GM19467 (cell line): ENCODE measurements around the gene CFAP119.

Source experiments
- ATAC-seq: cut with Tn5 transposase; IDR thresholded peaks from one replicate; pipeline ENCODE4 v1.9.1; 2021; ENCODE audit warnings: mild to moderate bottlenecking, moderate library complexity; ENCODE audit not compliant: unreplicated experiment

CFAP119 gene

DNA sequence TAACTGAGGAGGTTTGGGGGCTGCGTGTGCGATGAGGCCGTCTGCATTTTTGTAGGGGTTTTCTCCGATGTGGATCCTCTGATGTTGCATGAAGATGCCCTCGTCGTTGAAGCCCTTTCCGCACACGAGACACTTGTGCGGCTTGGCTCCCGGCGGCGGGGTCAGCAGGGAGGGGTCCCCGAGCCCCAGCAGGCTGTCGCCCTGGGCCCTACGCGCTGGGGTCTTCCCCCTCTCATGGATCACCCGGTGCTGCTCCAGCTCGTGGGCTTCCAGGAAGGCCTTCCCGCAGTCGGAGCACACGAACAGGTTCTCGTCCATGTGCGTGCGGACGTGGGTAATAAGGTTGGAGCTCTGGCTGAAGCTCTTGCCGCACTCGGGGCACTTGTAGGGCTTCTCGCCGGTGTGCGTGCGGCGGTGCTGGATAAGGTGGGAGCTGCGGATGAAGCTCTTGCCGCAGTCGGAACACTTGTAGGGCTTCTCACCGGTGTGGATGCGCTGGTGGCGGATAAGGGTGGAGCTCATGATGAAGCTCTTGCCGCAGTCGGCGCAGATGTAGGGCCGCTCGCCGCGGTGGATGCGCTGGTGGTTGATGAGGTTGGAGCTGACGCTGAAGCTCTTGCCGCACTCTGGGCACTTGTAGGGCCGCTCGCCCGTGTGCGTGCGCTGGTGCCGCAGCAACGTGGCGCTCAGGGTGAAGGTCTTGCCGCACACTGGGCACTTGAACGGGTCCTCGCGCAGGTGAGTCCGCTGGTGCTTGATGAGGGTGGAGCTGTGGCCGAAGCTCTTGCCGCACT lies 20.8 kb upstream of the CFAP119 start:
- no peak for ATAC-seq

DNA sequence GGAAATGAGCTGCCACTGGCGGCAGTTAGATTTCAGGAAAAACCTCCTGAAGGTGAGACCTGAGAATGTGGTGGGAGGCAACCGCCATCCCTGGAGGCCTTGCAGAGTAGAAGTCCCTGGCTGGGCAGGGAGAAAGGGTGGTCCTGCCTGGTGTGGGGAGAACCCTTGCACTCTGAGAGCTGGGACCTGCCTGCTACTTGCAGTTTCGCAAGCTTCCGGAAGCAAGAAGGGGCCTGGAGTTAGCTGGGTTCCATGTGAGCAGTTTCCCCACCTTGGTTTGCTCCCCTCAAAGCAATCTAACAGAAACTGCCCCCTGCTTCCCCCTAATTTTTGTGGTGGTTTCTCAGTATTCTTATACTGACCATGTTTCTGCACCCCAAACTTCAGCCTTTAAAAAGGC lies 18.7 kb upstream of the CFAP119 start:
- no peak for ATAC-seq

DNA sequence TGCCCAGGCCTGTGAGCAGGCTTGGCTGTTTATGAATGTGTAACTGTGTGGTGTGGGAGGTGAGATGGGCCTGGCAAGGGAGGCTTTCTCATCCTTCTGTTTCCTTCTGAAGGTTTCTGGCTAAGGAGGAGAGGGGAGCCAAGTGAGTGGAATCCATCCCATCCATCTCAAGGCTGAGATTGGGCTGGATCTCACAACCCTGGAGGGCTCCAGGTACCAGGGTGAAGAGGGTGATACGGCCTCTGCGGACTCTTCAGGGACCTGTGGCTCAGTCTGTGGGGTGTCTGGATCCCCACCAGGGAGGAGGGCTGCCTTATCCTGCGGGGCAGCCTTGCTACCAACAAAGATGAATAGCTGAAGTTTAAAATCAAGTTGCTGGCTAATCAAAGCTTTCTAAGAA lies 18.2 kb upstream of the CFAP119 start:
- ATAC-seq: no peak

DNA sequence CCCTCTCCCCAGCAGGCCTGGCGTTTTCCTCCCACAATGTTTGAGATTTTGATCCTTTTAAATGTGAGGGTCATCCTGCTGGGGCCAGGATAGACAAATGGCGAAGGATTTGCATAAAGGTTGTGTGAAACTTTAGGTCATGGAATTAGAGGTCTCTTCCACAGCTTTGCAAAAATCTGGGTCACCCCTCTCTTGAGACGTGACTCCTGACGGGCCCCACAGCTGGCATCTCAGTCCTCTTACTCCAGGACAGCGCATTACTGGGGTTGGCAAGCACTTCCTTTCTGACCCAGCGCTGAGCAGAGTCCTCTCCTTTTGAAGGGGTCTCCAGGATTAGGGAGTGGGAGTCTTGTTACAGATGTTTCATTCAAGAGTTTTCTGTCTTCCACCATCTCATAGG lies 17.7 kb upstream of the CFAP119 start:
- ATAC-seq: no peak

DNA sequence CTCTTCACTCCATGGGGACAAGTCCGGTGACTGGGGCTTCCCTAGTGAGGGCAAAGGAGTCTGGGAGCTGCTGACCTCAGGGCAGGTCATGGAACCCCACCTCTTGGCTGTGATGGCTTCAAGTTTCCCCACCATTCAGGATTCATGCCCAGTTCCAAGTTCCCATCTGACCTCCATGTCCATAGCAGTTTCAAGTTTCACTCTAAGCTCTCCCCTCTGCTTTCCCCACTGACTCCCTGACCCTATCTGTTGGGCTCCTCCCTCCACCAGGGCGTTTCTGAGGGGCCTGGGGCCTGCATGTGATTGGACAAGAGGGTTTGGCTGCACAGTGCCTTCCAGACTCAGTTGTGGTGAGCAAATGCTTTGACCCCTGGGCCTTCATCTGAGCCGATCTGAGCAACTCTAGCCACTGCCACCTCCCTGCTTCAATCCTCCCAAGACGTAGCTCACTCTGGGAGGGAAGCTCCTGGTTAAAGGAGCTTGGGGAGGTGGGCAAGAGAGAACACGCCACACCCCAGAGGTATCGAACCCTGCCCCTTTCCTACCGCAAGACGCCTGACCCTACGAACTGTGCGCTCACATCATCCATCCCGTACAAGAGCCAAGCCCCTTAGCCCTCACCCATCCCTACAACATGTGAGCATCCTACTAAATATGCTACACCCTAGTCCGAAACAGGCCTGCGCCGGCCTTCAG lies 16.8 kb upstream of the CFAP119 start:
- no peak for ATAC-seq

DNA sequence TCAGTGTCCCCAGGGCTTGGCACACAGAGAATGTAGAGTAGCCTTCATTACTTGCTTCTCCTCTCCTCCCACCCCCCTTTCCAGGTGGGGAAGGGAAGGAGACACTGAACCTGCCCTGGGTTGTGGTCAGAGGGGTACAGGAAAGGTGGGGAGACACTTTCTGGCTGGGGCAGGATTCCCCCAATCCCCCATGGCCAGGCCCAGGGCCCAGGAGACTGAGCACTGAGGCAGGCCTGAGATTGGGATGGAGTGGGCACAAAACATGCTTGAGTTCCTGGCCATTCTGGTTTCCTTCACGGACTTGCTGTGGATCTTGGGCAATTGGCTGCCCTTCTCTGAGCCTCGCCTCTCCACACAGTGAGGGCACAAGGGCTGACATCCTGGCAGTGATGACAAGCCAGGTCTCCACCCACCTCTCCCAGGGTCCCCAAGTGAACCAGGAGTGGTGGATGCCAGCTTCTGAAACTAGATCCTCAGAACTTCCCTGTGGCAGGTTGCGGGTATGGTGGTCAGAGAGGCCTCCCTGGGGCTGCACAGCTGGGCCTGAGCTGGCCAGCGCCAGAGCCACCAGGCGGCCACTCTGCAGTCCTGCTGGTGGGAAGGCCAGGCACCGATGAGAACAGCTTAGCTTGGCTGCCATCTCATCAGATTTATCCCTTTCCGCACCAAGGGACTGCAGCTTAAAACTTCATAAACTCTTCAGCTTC lies 15.9 kb upstream of the CFAP119 start:
- ATAC-seq: no peak

DNA sequence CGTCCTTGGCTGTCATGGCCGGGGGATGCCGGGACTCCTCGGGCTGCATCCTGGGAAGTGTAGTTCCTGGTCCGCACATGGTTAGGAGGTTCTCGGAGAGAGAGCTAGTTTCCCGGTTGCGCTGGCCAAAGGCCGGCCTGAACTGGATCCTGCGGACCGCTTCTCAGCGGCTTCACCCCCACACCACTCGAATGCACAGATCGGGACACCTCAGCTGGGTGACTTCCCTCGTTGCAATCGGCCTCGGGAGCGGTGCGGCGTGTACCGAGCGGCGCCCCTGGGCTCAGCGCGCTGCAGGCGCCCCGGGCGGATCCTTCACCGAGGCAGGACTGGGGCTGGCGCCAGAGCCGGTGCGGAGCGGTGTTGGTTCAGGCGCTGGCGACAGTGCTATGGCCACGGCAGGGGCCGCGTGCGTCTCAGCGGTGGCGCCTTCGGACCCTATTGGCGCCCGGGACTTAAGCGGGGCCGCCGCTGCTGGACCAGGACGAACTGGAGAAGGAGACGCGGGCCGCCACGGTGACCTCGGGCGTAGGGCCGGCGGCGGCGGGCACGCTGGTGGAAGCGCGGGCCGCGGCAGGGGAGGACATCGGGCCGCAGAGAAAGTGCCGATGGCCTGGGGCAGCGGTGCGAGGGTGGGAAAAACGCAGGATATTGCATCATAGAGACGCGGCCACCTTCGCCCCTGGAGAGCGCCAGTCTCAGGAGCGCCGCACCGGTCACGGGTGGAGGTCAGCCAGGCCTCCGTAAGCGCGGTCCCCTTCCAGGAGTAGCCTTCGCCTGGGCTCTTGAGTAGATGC lies 13.7 kb upstream of the CFAP119 start:
- ATAC-seq: no peak

DNA sequence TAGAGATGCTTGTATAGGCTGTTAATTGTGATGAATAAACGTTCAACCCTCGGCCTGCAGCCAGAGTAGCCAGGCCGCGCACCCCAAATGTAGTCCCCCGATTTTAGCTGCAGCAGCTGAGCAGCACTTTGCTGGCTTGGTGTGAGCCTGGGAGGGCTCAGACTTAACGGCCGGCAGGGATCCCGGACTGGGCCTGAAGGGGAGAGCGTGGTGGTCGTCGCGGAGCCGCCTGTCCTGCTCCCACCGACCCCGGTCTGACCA lies 13.2 kb upstream of the CFAP119 start:
- ATAC-seq: no peak

DNA sequence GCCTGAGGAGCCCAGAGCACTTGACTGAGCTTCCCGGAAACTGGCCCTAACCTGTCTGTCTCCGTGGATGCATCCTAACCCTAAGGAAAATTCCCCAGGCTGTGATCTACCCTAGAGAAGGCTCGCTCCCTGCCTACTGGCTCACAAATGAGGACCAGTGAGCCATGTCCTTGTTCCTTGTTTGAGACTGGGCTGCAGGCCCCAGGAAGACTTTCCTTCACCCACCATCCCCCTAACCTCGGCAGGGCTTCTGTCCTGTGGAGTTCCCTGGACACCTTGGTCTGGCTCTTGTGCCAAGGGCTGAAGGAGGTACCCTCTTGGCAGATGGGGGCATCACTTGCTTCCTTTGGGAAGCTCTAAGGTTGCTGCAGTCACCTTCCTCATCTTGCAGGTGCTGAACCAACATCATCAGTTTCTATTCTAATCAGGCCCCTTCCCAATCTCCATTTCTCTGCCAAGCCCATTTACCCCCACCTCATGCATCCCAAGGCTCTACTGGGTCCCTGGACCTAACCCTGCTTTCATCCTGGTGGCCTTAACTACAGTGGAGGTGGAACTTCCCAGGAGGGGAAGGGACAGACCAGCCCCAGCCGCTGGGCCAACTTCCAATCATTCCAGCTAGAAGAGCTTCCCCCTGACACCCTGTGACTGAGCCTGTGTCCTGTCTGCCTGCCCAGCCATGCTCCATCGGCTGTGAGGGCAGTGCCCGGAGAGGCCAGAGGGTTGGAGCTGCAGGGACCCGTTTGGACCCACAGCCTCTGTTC lies 12.7 kb upstream of the CFAP119 start:
- no peak for ATAC-seq

DNA sequence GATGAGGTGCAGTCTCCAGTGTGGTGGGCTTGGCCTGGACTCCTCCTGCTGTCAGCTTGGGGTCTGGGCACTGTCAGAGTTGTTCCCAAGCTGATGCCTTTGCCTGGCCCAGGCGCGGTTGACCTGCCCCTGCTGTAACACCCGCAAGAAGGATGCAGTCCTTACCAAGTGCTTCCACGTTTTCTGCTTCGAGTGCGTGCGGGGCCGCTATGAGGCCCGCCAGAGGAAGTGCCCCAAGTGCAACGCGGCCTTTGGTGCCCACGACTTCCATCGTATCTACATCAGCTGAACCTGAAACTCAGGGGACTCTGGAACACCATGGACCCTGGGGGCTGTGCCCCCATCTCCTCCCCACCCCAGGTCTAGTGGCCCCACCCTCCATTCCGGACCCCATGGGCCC lies 12.0 kb upstream of the CFAP119 start:
- ATAC-seq: no peak

DNA sequence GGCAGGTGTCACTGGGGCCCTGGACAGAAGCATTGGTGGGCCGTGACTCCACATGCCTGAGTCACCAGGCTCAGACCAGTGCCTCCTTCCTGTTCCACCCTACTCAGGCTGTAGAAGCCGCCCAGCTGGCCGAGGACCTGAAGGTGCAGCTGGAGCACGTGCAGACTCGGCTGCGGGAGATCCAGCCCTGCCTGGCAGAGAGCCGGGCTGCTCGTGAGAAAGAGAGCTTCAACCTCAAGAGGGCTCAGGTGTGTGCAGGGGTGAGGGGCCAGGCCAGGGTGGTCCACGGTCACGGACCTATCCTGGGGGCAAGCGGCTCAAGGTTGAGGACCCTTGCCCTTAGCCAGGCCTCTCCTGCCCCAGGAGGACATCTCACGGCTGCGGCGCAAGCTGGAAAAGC lies 9.9 kb upstream of the CFAP119 start:
- ATAC-seq: no peak

DNA sequence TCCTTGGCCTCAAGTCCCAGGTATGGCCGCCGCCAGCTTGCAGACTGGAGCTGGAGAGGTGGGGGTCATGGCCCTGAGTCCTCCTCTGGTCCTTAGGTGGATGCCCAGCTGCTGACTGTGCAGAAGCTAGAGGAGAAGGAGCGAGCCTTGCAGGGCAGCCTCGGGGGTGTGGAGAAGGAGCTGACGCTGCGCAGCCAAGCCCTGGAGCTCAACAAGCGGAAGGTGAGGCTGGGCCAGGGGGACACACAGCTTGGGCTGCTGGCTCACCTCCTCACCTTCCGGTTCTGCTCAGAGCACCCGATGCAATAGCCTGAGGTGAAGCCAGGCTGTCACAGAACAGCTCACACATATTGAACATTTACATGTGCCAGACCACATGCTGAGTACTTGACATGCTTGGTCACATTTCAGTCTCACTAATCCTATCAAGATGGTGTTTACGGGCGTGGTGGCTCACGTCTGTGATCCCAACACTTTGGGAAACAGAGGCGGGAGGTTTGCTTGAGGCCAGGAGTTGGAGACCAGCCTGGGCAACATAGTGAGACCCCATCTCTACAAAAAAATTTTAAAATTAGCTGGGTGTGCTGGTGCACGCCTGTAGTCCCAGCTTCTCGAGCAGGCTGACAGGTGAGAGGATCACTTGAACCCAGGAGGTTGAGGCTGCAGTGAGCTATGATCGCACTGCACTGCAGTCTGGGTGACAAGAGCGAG lies 7.7 kb upstream of the CFAP119 start:
- no peak for ATAC-seq

DNA sequence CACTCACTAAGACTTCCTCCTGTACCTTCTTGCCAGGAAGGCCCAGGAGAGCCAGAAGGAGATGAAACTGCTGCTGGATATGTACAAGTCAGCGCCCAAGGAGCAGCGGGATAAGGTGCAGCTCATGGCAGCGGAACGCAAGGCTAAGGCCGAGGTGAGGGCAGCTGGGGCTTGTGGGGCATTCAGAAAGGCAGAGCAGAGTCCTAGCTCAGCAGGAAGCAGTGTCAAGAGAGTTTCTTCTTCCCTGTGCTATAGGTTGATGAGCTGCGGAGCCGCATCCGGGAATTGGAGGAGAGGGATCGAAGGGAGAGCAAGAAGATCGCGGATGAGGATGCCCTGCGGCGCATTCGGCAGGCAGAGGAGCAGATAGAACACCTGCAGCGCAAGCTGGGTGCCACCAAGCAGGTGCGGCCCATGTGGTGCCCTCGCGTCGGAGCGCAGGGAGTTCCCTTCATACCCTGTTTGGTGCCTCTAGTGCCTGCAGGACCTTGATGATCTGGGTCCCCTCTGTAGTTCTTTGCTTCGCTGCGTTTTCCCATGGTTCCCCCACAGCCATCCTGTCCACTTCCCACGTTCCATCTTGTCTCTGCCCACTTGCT lies 6.8 kb upstream of the CFAP119 start:
- no peak for ATAC-seq

DNA sequence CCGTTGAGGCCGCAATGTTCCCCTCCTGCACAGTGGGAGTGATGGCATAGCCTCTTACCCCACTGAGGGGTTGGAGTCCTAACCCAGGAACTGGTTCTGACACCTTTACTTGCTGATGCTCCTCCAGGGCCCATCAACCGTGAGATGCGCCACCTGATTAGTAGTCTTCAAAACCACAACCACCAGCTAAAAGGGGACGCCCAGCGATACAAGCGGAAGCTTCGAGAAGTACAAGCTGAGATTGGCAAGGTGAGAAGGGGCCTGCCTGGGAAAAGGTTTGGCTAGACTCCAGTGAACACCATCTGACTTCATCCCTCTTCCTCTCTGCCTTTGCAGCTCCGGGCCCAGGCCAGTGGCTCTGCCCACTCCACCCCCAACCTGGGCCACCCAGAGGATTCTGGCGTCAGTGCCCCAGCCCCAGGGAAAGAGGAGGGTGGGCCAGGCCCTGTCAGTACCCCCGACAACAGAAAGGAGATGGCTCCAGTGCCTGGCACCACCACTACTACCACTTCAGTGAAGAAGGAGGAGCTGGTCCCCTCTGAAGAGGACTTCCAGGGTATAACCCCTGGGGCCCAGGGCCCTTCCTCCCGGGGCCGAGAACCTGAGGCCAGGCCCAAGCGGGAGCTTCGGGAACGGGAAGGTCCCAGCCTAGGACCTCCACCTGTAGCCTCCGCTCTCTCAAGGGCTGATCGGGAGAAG lies 6.1 kb upstream of the CFAP119 start:
- no peak for ATAC-seq

DNA sequence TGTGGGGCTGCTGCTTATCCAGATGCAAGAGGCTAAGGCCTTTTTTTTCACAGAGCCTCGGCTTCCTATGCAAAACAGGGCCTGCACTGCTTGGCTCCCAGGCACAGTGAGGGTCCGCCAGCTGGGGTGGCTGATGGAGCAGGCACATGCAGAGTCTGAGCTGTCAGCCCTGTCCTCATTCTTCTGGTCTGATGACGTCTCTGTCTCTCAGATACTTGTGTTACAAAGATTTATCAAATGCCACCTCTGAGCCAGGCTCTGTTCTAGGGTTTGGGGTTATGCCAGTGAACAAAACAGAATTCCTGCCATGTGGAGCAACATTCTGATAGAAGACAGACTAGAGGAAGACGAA lies 5.0 kb upstream of the CFAP119 start:
- ATAC-seq: no peak

DNA sequence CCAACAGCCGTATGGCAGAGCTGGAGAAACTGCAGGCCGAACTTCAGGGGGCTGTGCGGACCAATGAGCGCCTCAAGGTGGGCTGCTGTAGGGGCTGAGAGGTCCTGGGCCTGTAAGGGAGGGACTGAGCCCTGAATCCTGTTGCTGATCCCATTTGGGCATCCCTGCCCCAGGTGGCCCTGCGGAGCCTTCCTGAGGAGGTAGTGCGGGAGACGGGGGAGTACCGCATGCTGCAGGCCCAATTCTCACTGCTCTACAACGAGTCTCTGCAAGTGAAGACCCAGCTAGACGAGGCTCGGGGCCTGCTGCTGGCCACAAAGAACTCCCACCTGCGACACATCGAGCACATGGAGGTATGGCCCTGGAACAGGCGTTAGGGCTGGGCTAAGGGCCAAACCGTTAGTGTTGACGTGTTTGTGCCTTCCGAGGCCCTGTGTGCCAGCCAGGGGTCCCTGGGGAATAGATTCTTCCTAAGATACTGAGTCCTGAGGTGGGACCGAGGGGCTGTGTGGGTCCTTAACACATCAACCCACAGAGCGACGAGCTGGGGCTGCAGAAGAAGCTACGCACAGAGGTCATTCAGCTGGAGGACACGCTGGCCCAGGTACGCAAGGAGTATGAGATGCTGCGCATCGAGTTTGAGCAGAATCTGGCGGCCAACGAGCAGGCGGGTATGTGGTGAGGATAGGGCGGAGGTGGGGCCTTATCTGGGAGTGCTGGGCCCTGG lies 4.5 kb upstream of the CFAP119 start:
- no peak for ATAC-seq

DNA sequence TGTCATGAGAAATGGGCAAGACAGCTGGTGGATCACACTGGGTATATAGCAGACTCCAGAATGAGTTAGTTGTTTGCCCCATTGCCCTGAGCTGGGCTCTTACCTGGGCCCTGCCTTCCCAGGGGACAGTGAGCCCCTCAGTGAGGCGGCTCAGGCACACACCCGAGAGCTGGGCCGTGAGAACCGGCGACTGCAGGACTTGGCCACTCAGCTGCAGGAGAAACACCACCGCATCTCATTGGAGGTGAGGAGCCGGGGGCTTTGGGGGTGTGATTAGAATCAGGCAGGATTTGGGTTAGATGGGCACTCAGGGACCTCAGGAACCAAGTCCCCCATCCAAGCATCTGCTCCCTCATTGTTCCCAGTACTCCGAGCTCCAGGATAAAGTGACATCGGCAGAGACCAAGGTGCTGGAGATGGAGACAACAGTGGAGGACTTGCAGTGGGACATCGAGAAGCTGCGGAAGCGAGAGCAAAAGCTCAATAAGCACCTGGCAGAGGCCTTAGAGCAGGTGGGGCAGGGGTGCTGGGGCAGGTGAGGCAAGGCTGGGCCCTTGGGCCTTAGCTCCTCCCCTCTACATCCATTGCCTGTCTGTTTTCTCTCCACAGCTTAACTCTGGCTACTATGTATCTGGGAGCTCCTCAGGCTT lies 3.1 kb upstream of the CFAP119 start:
- no peak for ATAC-seq

DNA sequence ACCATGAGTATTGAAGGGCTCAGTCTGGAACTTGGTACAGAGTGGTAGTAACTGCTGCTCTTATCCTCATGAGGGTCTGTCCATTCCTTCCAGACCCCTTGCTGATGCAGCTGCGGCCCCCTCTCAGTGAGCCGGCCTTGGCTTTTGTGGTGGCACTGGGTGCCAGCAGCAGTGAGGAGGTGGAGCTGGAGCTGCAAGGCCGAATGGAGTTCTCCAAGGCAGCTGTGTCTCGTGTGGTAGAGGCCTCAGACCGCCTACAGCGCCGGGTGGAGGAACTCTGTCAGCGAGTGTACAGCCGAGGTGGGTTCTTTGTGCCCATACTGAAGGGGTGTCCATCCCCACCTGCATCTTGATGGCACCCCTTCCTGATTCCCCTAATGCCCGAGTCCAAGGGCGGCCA lies 2.2 kb upstream of the CFAP119 start:
- ATAC-seq: no peak
